ENCODE measurements around the gene GTF3C5.
A peak's percentile ranks its signal among the peaks of the same experiment; 100 is the strongest.
"Not testable (repeated sequence)": the region's sequence is repeated elsewhere in the genome, so short reads cannot be mapped to it uniquely, and the experiment has no call there.

GTF3C5 gene

DNA sequence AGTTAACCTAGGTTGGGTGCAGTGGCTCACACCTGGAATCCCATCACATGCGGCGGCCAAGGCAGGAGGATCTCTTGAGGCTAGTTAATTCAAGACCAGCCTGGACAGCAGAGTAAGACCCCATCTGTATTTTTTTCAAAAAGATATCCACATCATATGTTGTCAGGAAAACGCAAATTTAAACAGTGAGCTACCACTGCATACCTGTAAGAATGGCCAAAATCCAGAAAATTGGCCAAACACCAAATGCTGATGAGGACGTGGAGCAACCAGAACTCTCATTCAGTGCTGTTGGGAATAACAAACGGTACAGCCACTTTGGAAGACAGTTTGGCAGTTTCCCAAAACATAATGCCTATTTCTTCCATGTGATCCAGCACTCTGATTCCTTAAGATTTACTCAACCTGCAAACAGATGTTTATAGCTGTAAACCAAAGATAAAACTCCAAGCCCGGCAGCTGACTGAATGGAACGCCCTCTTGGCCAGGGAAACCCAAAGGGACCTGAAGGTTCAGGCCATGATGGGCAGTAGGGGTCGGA, 43.4 kb downstream of the GTF3C5 start:
- Mint-ChIP-seq H3K4me3 (no peak overlapping the region), H3K27ac (no peak overlapping the region), H3K9me3 (no peaks in the 10 kb centered on the region), H3K27me3 (no peaks in the 10 kb centered on the region), H3K4me1 (no peaks in the 10 kb centered on the region), H3K36me3 (no peaks in the 10 kb centered on the region)
- ATAC-seq = no peak

DNA sequence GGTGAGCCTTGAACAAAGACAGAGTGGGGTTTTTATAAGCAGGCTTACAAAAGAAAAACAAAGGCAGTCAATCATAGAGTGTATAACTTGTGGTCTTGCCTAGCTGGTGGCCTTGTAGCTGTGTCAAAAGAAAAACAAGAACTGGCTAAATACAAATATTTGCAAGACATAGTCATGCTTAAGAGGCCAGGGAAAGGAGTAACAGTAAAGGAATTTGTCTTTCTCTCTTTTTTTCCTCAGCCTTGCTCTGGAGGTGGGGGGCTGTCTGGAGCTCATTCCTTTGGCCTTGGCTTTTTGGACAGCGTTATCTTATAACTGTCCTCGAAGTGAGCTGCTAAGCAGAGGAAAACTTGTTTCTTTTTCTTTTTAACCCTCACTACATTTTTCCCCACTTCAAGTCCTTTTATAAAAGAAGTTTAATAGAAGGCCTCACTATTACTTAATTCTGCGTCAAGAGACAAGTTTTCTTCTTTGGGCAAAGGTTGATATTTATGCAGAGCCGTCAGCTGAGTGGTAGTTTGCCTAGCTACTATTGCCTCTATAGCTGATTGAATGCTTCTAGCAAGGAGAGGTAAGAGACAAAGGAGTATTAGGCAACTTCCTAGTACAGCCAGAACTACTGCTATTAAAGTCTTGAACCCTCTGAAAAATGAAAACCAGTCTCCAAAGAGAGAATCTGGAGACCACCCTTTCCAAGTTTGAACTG, 45.3 kb downstream of the GTF3C5 start:
- Mint-ChIP-seq H3K4me1 (no peaks in the 10 kb centered on the region), H3K27ac (no peak overlapping the region), H3K27me3 (peaks cover 12% of the 10 kb centered on the region), H3K4me3 (no peak overlapping the region), H3K36me3 (no peaks in the 10 kb centered on the region), H3K9me3 (no peaks in the 10 kb centered on the region)
- ATAC-seq = no peak

DNA sequence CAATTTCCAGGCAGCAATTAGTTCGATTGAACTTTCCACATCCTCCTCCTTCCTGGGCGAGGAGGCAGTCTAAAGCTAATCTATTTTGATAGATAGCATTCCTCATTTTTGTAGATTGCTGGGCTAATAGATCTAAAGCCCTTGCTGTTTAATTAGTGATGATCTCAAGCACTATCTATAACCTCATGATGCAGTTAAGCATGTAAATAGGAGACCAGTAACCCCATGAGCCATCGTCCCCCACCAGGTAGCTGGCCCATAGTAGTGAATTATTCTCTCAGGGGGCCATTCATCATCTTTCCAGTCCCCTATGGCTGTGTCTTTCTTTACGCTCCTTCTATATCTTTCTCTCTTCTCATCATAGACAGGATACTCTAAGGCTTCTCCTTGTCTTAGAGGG, 45.9 kb downstream of the GTF3C5 start:
- ATAC-seq = no peak
- H3K27ac Mint-ChIP-seq = no peak overlapping the region
- H3K36me3 Mint-ChIP-seq = no peaks in the 10 kb centered on the region
- H3K4me1 Mint-ChIP-seq = no peaks in the 10 kb centered on the region
- H3K4me3 Mint-ChIP-seq = no peak overlapping the region
- no peaks in the 10 kb centered on the region for H3K9me3 Mint-ChIP-seq
- H3K27me3 Mint-ChIP-seq = peaks cover 12% of the 10 kb centered on the region

DNA sequence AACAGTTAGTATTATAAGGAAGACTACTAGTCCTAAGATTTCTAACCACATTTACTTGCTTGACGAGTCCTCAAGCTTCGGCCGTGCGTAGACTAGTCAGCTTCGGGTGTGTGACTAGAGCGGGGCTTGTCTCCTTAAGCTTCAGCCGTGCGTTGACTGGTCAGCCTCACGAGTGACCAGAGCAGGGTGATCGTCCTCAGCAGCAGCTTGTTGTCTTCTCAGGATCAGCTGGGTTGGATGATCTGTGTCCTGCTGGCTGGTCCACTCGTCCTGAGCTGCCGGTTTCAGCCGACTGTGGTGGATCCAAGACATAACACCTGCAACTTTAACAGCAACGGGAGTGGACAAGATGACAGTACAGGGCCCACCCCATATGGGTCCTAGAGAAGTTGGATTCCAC, 47.7 kb downstream of the GTF3C5 start:
- Mint-ChIP-seq H3K4me1 (no peaks in the 10 kb centered on the region), H3K4me3 (no peak overlapping the region), H3K27ac (no peak overlapping the region), H3K9me3 (no peaks in the 10 kb centered on the region), H3K27me3 (peaks cover 12% of the 10 kb centered on the region), H3K36me3 (no peaks in the 10 kb centered on the region)
- ATAC-seq = no peak

DNA sequence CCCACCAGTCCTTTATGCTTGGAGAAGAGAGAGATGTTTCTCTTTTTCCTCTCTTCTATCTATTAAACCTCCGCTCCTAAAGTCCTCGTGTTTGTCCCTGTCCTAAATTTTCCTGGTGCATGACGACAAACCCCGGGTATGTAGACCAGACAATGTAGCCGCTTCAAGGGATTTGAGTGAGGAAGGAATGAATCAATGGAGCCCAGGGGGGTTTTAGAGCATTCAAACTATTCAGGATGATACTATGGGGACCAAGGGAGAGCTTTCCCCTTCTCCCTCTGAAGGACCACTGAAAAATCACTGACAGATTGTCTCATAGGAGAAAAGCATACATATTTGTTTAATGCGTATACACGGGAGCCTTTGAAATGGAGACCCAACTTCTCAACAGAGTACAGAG, 49.4 kb downstream of the GTF3C5 start:
- no peaks in the 10 kb centered on the region for H3K36me3 Mint-ChIP-seq
- no peak overlapping the region for H3K27ac Mint-ChIP-seq
- H3K9me3 Mint-ChIP-seq = no peaks in the 10 kb centered on the region
- peaks cover 12% of the 10 kb centered on the region for H3K27me3 Mint-ChIP-seq
- H3K4me3 Mint-ChIP-seq = no peak overlapping the region
- H3K4me1 Mint-ChIP-seq = no peaks in the 10 kb centered on the region
- ATAC-seq = no peak

DNA sequence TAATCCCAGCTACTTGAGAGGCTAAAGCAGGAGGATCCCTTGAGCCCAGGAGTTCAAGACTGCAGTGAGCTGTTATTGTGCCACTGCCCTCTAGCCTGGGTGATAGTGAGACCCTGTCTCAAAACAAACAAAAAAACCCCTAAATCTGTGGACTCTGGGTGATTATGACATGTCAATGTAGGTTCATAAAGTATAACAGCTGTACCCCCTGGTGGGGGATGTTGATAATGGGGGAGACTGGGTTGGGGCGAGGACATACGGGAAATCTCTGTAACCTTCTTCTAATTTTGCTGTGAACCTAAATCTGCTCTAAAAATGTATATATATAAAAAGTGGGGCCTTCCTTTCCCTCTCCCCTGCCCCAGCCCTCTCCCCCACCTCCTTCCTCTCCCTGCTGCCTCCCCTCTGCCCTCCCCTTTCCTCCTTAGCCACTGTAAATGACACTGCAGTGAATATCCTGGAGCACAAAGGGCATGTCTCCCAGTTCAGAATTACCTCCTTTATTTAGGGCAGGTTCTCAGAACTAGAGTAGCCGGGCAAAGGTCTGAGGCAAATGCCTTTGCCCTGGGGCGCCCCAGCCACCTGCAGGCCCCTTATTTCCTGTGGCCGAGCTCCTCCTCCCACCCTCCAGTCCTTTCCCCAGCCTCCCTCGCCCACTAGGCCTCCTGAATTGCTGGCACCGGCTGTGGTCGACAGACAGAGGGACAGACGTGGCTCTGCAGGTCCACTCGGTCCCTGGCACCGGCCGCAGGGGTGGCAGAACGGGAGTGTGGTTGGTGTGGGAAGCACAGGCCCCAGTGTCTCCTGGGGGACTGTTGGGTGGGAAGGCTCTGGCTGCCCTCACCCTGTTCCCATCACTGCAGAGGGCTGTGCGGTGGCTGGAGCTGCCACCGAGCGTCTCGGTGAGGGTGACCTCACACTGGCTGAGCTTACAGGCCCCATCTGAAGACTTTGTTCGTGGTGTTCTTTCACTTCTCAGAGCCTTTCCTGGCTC, 50.3 kb downstream of the GTF3C5 start:
- not testable (repeated sequence) for H3K4me1 Mint-ChIP-seq, H3K36me3 Mint-ChIP-seq, H3K9me3 Mint-ChIP-seq, ATAC-seq, H3K27ac Mint-ChIP-seq, H3K4me3 Mint-ChIP-seq
- peaks cover 12% of the 10 kb centered on the region for H3K27me3 Mint-ChIP-seq

DNA sequence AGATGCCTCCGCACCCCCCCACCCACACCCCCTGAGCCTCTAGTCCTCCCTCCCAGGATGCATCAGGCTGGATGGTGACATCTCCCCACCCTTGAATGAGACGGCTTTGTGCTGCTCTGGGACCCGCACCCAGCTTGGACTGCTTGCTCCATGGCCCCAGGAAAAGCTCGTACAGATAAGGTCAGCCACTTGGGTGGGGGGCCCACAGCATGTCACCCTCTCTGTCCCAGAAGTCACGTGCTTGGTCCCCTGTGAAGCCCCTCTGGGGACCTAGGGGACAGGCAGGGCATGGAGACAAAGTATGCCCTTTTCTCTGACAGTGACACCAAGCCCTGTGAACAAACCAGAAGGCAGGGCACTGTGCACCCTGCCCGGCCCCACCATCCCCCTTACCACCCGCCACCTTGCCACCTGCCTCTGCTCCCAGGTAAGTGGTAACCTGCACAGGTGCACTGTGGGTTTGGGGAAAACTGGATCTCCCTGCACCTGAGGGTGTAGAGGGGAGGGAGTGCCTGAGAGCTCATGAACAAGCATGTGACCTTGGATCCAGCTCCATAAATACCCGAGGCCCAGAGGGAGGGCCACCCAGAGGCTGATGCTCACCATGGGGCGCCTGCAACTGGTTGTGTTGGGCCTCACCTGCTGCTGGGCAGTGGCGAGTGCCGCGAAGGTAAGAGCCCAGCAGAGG, 51.3 kb downstream of the GTF3C5 start:
- not testable (repeated sequence) for H3K27ac Mint-ChIP-seq, ATAC-seq, H3K4me3 Mint-ChIP-seq, H3K9me3 Mint-ChIP-seq, H3K36me3 Mint-ChIP-seq, H3K4me1 Mint-ChIP-seq
- peaks cover 12% of the 10 kb centered on the region for H3K27me3 Mint-ChIP-seq

DNA sequence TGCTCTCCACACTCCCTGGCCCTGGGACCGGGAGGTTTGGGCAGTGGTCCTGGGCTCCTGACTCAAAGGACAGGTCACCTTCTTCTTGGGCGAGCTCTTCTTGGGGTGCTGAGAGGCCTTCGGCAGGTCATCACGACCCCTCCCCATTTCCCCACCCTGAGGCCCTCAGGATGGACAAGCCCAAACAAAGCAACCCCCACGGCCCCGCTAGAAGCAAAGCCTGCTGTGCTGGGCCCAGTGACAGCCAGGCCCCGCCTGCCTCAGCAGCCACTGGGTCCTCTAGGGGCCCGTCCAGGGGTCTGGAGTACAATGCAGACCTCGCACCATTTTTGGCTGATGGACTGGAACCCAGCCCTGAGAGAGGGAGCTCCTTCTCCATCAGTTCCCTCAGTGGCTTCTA, 52.9 kb downstream of the GTF3C5 start:
- peaks cover 12% of the 10 kb centered on the region for H3K27me3 Mint-ChIP-seq
- not testable (repeated sequence) for H3K27ac Mint-ChIP-seq, H3K36me3 Mint-ChIP-seq, H3K4me3 Mint-ChIP-seq, ATAC-seq, H3K4me1 Mint-ChIP-seq, H3K9me3 Mint-ChIP-seq

DNA sequence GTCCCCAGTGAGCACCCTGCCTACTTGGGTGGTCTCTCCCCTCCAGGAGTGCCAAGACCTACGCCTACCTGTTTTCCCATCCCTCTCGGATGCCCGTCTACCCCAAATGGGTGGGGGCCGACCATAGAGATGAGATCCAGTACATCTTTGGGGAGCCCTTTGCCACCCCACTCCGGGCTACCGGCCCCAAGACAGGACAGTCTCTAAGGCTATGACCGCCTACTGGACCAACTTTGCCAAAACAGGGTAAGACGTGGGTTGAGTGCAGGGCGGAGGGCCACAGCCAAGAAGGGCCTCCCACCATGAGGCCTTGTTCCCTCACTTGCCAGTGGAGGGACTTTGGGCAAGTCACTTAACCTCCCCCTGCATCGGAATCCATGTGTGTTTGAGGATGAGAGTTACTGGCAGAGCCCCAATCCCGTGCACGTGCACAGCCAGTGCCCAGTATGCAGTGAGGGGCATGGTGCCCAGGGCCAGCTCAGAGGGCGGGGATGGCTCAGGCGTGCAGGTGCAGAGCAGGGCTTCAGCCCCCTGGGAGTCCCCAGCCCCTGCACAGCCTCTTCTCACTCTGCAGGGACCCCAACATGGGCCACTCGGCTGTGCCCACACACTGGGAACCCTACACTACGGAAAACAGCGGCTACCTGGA, 55.5 kb downstream of the GTF3C5 start:
- not testable (repeated sequence) for H3K4me3 Mint-ChIP-seq, H3K4me1 Mint-ChIP-seq, H3K9me3 Mint-ChIP-seq, H3K27me3 Mint-ChIP-seq, H3K36me3 Mint-ChIP-seq, H3K27ac Mint-ChIP-seq, ATAC-seq

DNA sequence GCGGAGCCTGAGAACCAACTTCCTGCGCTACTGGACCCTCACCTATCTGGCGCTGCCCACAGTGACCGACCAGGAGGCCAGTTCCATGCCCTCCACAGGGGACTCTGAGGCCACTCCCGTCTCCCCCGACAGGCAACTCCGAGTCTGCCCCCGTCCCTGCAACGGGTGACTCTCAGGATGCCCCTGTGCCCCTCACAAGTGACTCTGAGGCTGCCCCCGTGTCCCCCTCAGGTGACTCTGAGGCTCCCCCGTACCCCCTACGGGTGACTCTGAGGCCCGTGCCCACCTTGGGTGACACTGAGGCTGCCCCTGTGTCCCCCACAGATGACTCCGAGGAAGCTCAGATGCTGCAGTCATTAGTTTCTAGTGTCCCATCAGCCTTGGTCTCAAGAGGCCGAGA, 56.1 kb downstream of the GTF3C5 start:
- H3K4me3 Mint-ChIP-seq = no peak overlapping the region
- H3K4me1 Mint-ChIP-seq = no peaks in the 10 kb centered on the region
- ATAC-seq = no peak
- H3K9me3 Mint-ChIP-seq = no peaks in the 10 kb centered on the region
- H3K27ac Mint-ChIP-seq = no peak overlapping the region
- H3K27me3 Mint-ChIP-seq = no peaks in the 10 kb centered on the region
- H3K36me3 Mint-ChIP-seq = no peaks in the 10 kb centered on the region

DNA sequence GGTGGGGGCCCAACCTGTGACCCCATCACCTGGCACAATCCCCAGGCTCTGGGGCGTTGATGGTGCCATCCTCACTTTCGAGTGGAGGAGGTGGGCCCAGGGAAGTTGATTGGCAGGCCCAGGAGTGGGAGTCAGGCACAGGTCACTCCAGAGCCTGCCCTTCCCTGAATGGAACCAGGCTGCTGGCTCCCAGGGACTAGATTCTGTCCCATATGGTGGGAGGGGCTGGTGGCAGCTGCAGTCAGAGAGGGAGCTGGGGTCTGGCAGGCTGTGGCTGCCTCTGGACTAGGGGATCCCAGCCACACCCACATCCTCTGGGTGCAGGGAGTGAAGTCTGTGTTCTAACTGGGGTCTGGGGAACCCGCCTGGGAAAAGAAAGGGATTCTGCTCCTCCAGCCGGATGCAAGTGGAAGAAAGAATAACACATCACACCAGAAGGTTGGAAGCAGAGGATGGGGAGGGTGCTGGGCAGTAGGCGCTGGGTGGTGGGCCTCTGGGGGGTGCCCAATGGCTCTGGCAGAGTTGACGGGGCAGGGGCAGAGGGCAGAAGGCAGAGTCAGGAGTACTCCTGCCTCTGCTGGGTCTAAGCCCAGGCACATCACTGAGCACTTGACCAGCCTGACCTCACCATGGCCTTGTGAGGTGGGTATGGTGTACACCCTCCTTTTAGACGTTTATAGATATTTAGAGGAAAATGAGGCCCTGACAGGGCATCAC, 56.8 kb downstream of the GTF3C5 start:
- ATAC-seq = no peak

DNA sequence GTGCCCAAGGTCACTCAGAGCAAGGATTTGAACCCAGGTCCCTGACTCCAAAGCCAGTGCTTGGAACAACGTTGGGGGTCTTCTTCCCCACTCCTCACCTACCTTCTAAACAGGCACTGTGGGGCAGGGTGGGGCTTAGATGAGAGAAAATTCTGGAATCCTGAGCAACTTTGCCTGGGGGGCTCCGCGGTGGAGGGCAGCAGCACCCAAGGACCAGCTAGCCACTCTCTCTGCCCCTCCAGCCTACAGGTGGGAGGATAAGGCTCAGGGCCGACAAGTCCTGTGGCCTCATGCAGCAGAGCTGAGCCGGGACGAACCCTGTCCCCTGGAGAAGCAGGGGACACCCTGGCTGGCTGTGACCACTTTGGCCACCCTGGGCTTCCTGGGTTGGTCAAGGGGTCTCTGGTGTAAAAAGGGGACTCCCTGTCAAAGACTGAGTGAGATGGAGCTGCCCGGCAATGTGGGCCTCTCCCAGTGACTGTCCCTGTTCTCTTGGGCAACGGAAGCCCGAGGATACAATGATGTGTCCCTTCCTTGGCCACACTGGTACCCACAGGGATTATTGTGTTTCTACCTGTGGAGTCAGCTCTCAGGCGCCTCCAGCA, 57.5 kb downstream of the GTF3C5 start:
- no peak overlapping the region for H3K27ac Mint-ChIP-seq
- H3K9me3 Mint-ChIP-seq = no peaks in the 10 kb centered on the region
- H3K4me1 Mint-ChIP-seq = no peaks in the 10 kb centered on the region
- no peak for ATAC-seq
- no peaks in the 10 kb centered on the region for H3K27me3 Mint-ChIP-seq
- no peaks in the 10 kb centered on the region for H3K36me3 Mint-ChIP-seq
- no peak overlapping the region for H3K4me3 Mint-ChIP-seq

More for the DNA sequence above, 56.8 kb downstream of the GTF3C5 start:
- no peaks in the 10 kb centered on the region for H3K36me3 Mint-ChIP-seq
- H3K9me3 Mint-ChIP-seq = no peaks in the 10 kb centered on the region
- no peaks in the 10 kb centered on the region for H3K4me1 Mint-ChIP-seq
- no peaks in the 10 kb centered on the region for H3K27me3 Mint-ChIP-seq
- H3K27ac Mint-ChIP-seq = no peak overlapping the region
- no peak overlapping the region for H3K4me3 Mint-ChIP-seq

DNA sequence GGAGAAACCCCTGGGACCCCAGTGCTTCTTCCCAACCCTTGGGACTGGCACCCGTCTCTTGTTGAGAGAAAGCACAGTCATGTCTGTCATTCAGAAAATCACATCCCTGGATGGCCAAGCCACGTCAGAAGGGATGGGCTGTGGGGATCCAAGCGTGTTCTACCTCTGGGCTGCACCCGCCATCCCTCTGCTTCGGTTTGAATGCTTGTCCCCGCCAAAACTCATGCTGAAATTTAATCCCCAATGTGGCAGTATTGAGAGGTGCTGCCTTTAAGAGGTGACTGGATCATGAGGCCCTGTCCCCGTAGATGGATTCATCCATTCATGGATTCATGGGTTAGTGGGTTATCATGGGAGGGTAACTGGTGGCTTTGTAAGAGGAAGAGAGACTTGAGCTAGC, 58.0 kb downstream of the GTF3C5 start:
- H3K27me3 Mint-ChIP-seq = no peaks in the 10 kb centered on the region
- no peak overlapping the region for H3K27ac Mint-ChIP-seq
- H3K4me3 Mint-ChIP-seq = no peak overlapping the region
- H3K36me3 Mint-ChIP-seq = no peaks in the 10 kb centered on the region
- H3K4me1 Mint-ChIP-seq = no peaks in the 10 kb centered on the region
- ATAC-seq = no peak
- H3K9me3 Mint-ChIP-seq = no peaks in the 10 kb centered on the region

DNA sequence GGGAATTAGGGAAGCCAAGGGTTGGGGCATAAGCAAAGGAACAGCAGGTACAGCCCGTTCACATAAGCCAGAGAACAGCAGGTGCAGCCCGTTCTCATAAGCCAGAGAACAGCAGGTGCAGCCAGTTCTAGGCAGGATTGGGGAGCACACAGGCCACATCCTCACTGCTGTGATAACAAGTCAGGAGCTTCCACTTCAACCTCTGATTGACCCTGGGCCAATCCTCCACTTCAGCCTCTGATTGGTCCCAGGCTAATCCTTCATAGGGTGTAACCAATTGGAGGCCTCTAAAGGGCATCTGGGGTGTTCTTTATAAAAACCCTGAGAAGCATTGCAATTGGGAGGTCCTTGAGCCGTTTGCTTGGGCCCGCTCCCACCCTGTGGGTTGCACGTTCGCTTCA, 58.5 kb downstream of the GTF3C5 start:
- no peaks in the 10 kb centered on the region for H3K4me1 Mint-ChIP-seq
- no peaks in the 10 kb centered on the region for H3K27me3 Mint-ChIP-seq
- peak; percentile 17 for ATAC-seq
- no peaks in the 10 kb centered on the region for H3K9me3 Mint-ChIP-seq
- H3K36me3 Mint-ChIP-seq = no peaks in the 10 kb centered on the region
- no peak overlapping the region for H3K27ac Mint-ChIP-seq
- no peak overlapping the region for H3K4me3 Mint-ChIP-seq
